KMS-11 (cell line): Measurements from ENCODE around the gene TBX21.

Experiments used
- H2AFZ ChIP-seq: fragments of 200-600 bp; sonication (generic); 2 replicates; pipeline ENCODE4 v1.6.1; 2016; ENCODE audit warnings: antibody characterized with exemption, mixed run types, low read depth
- H3K27ac ChIP-seq: fragments of 200-600 bp; sonication (generic); 2 replicates; pipeline ENCODE4 v1.6.1; 2016; ENCODE audit warnings: mild to moderate bottlenecking, mixed run types
- H3K27me3 ChIP-seq: fragments of 200-600 bp; sonication (generic); 2 replicates; pipeline ENCODE4 v1.6.1; 2017; ENCODE audit warnings: mild to moderate bottlenecking, low read depth, mixed run types, moderate library complexity; ENCODE audit not compliant: insufficient read depth
- H3K36me3 ChIP-seq: fragments of 200-600 bp; sonication (generic); 2 replicates; pipeline ENCODE4 v1.6.1; 2017; ENCODE audit warnings: mild to moderate bottlenecking, mixed run types; ENCODE audit not compliant: insufficient read depth
- H3K4me1 ChIP-seq: fragments of 200-600 bp; sonication (generic); 2 replicates; pipeline ENCODE4 v1.6.1; 2016; ENCODE audit warnings: mild to moderate bottlenecking, low read depth, mixed run types; ENCODE audit not compliant: poor library complexity, severe bottlenecking
- H3K4me2 ChIP-seq: fragments of 200-600 bp; sonication (generic); 2 replicates; pipeline ENCODE4 v1.7.0; 2016; ENCODE audit warnings: mild to moderate bottlenecking, mixed run types
- H3K4me3 ChIP-seq: fragments of 200-600 bp; sonication (generic); IDR thresholded peaks from 2 replicates; pipeline ENCODE4 v1.6.1; 2017; ENCODE audit warnings: low read depth, low read length, mixed read lengths; ENCODE audit not compliant: insufficient read depth
- H3K79me2 ChIP-seq: fragments of 200-600 bp; sonication (generic); 2 replicates; pipeline ENCODE4 v1.6.1; 2016; ENCODE audit warnings: low read depth, mixed run types; ENCODE audit not compliant: insufficient read depth
- H3K9ac ChIP-seq: fragments of 200-600 bp; sonication (generic); 2 replicates; pipeline ENCODE4 v1.6.1; 2016; ENCODE audit warnings: mild to moderate bottlenecking, mixed run types
- H4K20me1 ChIP-seq: fragments of 200-600 bp; sonication (generic); 2 replicates; pipeline ENCODE4 v1.6.1; 2016; ENCODE audit warnings: mild to moderate bottlenecking, mixed run types; ENCODE audit not compliant: insufficient read depth
- TF ChIP-seq, protein P1 (sequence below): fragments of 200-600 bp; sonication (generic); conservative IDR thresholded peaks from 2 replicates; pipeline ENCODE4 v1.6.1; 2017; ENCODE audit warnings: low read depth, mild to moderate bottlenecking, antibody characterized with exemption, low read length, moderate library complexity, mixed read lengths

The TBX21 gene

GRCh38 chr17:47697906-47698711, 34.9 kb upstream of the TBX21 start:
- no peak overlapping the region for H3K4me3 ChIP-seq
- no peaks in the 10 kb centered on the region for H4K20me1 ChIP-seq
- TF ChIP-seq, protein P1, sequence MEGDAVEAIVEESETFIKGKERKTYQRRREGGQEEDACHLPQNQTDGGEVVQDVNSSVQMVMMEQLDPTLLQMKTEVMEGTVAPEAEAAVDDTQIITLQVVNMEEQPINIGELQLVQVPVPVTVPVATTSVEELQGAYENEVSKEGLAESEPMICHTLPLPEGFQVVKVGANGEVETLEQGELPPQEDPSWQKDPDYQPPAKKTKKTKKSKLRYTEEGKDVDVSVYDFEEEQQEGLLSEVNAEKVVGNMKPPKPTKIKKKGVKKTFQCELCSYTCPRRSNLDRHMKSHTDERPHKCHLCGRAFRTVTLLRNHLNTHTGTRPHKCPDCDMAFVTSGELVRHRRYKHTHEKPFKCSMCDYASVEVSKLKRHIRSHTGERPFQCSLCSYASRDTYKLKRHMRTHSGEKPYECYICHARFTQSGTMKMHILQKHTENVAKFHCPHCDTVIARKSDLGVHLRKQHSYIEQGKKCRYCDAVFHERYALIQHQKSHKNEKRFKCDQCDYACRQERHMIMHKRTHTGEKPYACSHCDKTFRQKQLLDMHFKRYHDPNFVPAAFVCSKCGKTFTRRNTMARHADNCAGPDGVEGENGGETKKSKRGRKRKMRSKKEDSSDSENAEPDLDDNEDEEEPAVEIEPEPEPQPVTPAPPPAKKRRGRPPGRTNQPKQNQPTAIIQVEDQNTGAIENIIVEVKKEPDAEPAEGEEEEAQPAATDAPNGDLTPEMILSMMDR, result no peak
- no peaks in the 10 kb centered on the region for H3K79me2 ChIP-seq
- no peak overlapping the region for H3K4me2 ChIP-seq
- no peak overlapping the region for H2AFZ ChIP-seq
- no peak overlapping the region for H3K9ac ChIP-seq
- H3K36me3 ChIP-seq, result no peaks in the 10 kb centered on the region
- no peak overlapping the region for H3K27ac ChIP-seq
- no peaks in the 10 kb centered on the region for H3K27me3 ChIP-seq
- peaks cover 9% of the 10 kb centered on the region for H3K4me1 ChIP-seq

DNA sequence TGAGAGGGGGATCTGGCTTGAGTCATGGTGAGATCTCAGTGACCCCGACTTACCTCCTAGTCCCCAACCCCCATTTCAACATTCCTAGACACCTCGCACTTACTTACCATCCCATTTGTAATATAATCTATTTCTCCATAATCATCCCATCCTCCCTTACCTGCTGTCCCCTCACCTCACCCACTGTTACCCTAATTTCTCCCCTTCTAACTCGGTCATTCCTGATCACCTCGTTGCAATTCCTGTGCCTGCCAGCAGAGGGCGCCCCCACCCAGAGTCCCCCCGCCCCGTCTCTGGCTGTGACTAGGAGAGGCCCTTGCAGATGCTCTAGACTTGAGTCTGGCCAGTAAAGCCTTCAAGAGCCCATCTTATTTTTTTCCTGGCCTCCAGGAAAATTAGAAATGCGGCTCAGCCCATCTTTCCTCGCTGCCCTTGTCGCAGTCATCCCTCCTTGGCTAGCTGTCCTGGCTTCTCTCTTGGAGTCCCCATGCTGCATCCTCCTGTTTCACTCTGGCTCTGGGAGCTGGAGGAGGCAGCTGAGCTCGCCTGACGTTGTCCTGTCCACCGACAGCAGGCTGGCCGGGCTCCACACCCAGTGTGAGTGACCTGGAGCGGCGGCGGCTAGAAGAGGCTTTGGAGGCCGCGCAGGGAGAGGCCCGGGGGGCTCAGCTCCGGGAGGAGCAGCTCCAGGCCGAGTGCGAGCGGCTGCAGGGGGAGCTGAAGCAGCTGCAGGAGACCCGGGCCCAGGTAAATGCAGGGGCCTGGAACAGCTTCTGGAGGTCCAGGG, 34.1 kb upstream of the TBX21 start:
- Histone ChIP-seq H4K20me1 (no peaks in the 10 kb centered on the region), H3K4me2 (no peak overlapping the region), H3K9ac (no peak overlapping the region), H3K27ac (no peak overlapping the region), H3K27me3 (no peaks in the 10 kb centered on the region), H3K4me3 (no peak overlapping the region), H3K4me1 (peaks cover 8% of the 10 kb centered on the region), H2AFZ (no peak overlapping the region), H3K36me3 (no peaks in the 10 kb centered on the region), H3K79me2 (no peaks in the 10 kb centered on the region)
- TF ChIP-seq, protein P1, result peak; percentile 99

GRCh38 chr17:47699536-47699840, 33.5 kb upstream of the TBX21 start:
- Histone ChIP-seq H3K9ac (no peak overlapping the region), H3K27me3 (no peaks in the 10 kb centered on the region), H3K79me2 (no peaks in the 10 kb centered on the region), H3K4me3 (no peak overlapping the region), H3K27ac (no peak overlapping the region), H4K20me1 (no peaks in the 10 kb centered on the region), H3K4me2 (no peak overlapping the region), H3K4me1 (peaks cover 8% of the 10 kb centered on the region), H2AFZ (no peak overlapping the region), H3K36me3 (no peaks in the 10 kb centered on the region)
- TF ChIP-seq, protein P1, result no peak

GRCh38 chr17:47700471-47701449, 32.3 kb upstream of the TBX21 start:
- no peak overlapping the region for H3K4me2 ChIP-seq
- H4K20me1 ChIP-seq, result no peaks in the 10 kb centered on the region
- no peak overlapping the region for H3K27ac ChIP-seq

More at GRCh38 chr17:47700471-47701449, 32.3 kb upstream of the TBX21 start:
- Histone ChIP-seq H3K79me2 (no peaks in the 10 kb centered on the region), H3K36me3 (no peaks in the 10 kb centered on the region), H2AFZ (no peak overlapping the region), H3K4me3 (no peak overlapping the region), H3K27me3 (no peaks in the 10 kb centered on the region), H3K9ac (no peak overlapping the region), H3K4me1 (peaks cover 12% of the 10 kb centered on the region)
- TF ChIP-seq, protein P1, result no peak
